Neuronal stem cell (in vitro differentiated cells): Measurements from ENCODE around the gene CEBPA.

Experiments used
- DNase-seq: peaks from one replicate; pipeline ENCODE4 v3.0.0-alpha.2; 2013; ENCODE audit warnings: low spot score
- H2AFZ ChIP-seq: one replicate; pipeline ENCODE4 v1.6.1; 2013; ENCODE audit warnings: mild to moderate bottlenecking, low read length, inconsistent platforms
- H2AK5ac ChIP-seq: 2 replicates; pipeline ENCODE4 v1.6.1; 2013; ENCODE audit warnings: low read depth, mild to moderate bottlenecking, inconsistent platforms, low read length, moderate library complexity, mixed read lengths
- H2BK120ac ChIP-seq: 2 replicates; pipeline ENCODE4 v1.6.1; 2013; ENCODE audit warnings: low read depth, mild to moderate bottlenecking, inconsistent platforms, low read length, moderate library complexity, mixed read lengths
- H2BK12ac ChIP-seq: one replicate; pipeline ENCODE4 v1.6.1; 2013; ENCODE audit warnings: low read length, inconsistent platforms
- H2BK15ac ChIP-seq: 2 replicates; pipeline ENCODE4 v1.6.1; 2013; ENCODE audit warnings: mild to moderate bottlenecking, low read length, inconsistent platforms, mixed read lengths
- H2BK5ac ChIP-seq: one replicate; pipeline ENCODE4 v1.6.1; 2013; ENCODE audit warnings: inconsistent platforms, mild to moderate bottlenecking, low read length, moderate library complexity
- H3K14ac ChIP-seq: one replicate; pipeline ENCODE4 v1.6.1; 2013; ENCODE audit warnings: low read length, inconsistent platforms
- H3K18ac ChIP-seq: 2 replicates; pipeline ENCODE4 v1.6.1; 2013; ENCODE audit warnings: low read length, inconsistent platforms
- H3K23ac ChIP-seq: 2 replicates; pipeline ENCODE4 v1.6.1; 2013; ENCODE audit warnings: low read depth, mild to moderate bottlenecking, mixed read lengths, low read length, inconsistent platforms; ENCODE audit not compliant: poor library complexity
- H3K27ac ChIP-seq: replicated peaks from 3 replicates; pipeline ENCODE4 v1.5.1; 2013; ENCODE audit warnings: low read length, inconsistent platforms
- H3K27me3 ChIP-seq, 3 experiments: 2 replicates each; pipeline ENCODE4 v1.6.1; 2013; ENCODE audit warnings: low read length in 3 of 3, mild to moderate bottlenecking in 2 of 3, inconsistent platforms in 1 of 3, low read depth in 1 of 3, mixed read lengths in 1 of 3, moderate library complexity in 1 of 3; ENCODE audit not compliant: control insufficient read depth in 3 of 3, insufficient read depth in 3 of 3
- H3K36me3 ChIP-seq, 2 donors: replicated peaks in 1 of 2; 2 replicates each; pipeline ENCODE4 v1.6.1; 2013; ENCODE audit warnings: low read length in 2 of 2; ENCODE audit not compliant: control insufficient read depth in 2 of 2, insufficient read depth in 2 of 2
- H3K4ac ChIP-seq: 2 replicates; pipeline ENCODE4 v1.6.1; 2013; ENCODE audit warnings: inconsistent platforms, mild to moderate bottlenecking, low read length, moderate library complexity
- H3K4me1 ChIP-seq, 2 donors: 1 replicate in 1 of 2; 2 replicates in 1 of 2; pipeline ENCODE4 v1.6.1; 2013; ENCODE audit warnings: low read length in 2 of 2, low read depth in 1 of 2; ENCODE audit not compliant: control insufficient read depth in 2 of 2, insufficient read depth in 1 of 2
- H3K4me2 ChIP-seq: one replicate; pipeline ENCODE4 v1.6.1; 2013; ENCODE audit warnings: mild to moderate bottlenecking, low read length, inconsistent platforms; ENCODE audit not compliant: insufficient read depth, poor library complexity, severe bottlenecking
- H3K4me3 ChIP-seq, 2 donors: 2 replicates each; pipeline ENCODE4 v1.5.1; 2013; ENCODE audit warnings: low read length in 2 of 2, mild to moderate bottlenecking in 2 of 2, inconsistent platforms in 1 of 2, moderate library complexity in 1 of 2
- H3K79me1 ChIP-seq: one replicate; pipeline ENCODE4 v1.6.1; 2013; ENCODE audit warnings: low read depth, mild to moderate bottlenecking, inconsistent platforms, low read length, moderate library complexity
- H3K9ac ChIP-seq: one replicate; pipeline ENCODE4 v1.6.1; 2013; ENCODE audit warnings: mild to moderate bottlenecking, low read depth, low read length, inconsistent platforms; ENCODE audit not compliant: poor library complexity
- H3K9me3 ChIP-seq, 2 donors: replicated peaks in 1 of 2; 2 replicates each; pipeline versions ENCODE3 to v1.6.1; 2013; ENCODE audit warnings: low read length in 2 of 2, mild to moderate bottlenecking in 2 of 2, inconsistent platforms in 1 of 2, low read depth in 1 of 2, mixed read lengths in 1 of 2, moderate library complexity in 1 of 2; ENCODE audit not compliant: control insufficient read depth in 2 of 2, insufficient read depth in 1 of 2
- H4K8ac ChIP-seq: one replicate; pipeline ENCODE4 v1.6.1; 2013; ENCODE audit warnings: low read depth, mild to moderate bottlenecking, inconsistent platforms, low read length, moderate library complexity
- H4K91ac ChIP-seq: one replicate; pipeline ENCODE4 v1.6.1; 2013; ENCODE audit warnings: low read length, low read depth, mild to moderate bottlenecking, inconsistent platforms; ENCODE audit not compliant: poor library complexity
- WGBS, 2 donors: extraction: QIAGEN DNeasy Blood & Tissue Kit; methylation state at CpG; one replicate each; pipeline ENCODE4 v1.1.7; 2013; ENCODE audit warnings: missing lambda C conversion rate in 2 of 2, mixed read lengths in 1 of 2; ENCODE audit not compliant: insufficient read length in 2 of 2, insufficient replicate concordance in 1 of 2; ENCODE audit errors: extremely low coverage in 2 of 2; 5-methylcytosine and 5-hydroxymethylcytosine counted together

The CEBPA gene

GRCh38 chr19:33275559-33275932, 26.8 kb downstream of the CEBPA start:
- H3K4me1 ChIP-seq, result peaks cover 5 to 34% of the 10 kb centered on the region in 2 donors
- peak overlapping the region; percentile 64 for H4K91ac ChIP-seq
- H2AFZ ChIP-seq, result no peak overlapping the region
- H3K4ac ChIP-seq, result no peak overlapping the region
- H2BK120ac ChIP-seq, result no peak overlapping the region
- H3K14ac ChIP-seq, result no peak overlapping the region
- peaks cover 0 to 1% of the 10 kb centered on the region in 2 donors for H3K9me3 ChIP-seq
- H4K8ac ChIP-seq, result no peak overlapping the region
- H3K9ac ChIP-seq, result no peak overlapping the region
- H2BK5ac ChIP-seq, result no peak overlapping the region
- WGBS, 2 donors, result no CpG with 5 or more reads among the region's 5 CpGs
- no peaks in the 10 kb centered on the region for H3K36me3 ChIP-seq
- H3K23ac ChIP-seq, result peak overlapping the region; percentile 49
- no peaks in the 10 kb centered on the region for H3K79me1 ChIP-seq
- H3K4me3 ChIP-seq, result no peak overlapping the region
- no peak overlapping the region for H3K4me2 ChIP-seq
- no peak overlapping the region for H3K27ac ChIP-seq
- H3K18ac ChIP-seq, result peak overlapping the region; percentile 81
- peak overlapping the region; percentile 69 for H2BK12ac ChIP-seq
- peak overlapping the region; percentile 97 for H2BK15ac ChIP-seq
- peaks cover 0 to 9% (median 0%) of the 10 kb centered on the region in 3 experiments for H3K27me3 ChIP-seq
- peak overlapping the region; percentile 97 for H2AK5ac ChIP-seq
- DNase-seq, result no peak

- H3K4me3 ChIP-seq, result no peak overlapping the region
- no peak overlapping the region for H2BK5ac ChIP-seq
- no CpG with 5 or more reads among the region's 17 CpGs for WGBS, 2 donors
These were observed 27.4 kb downstream of the CEBPA start for GRCh38 chr19:33274663-33275558.

GRCh38 chr19:33273881-33274662, 28.3 kb downstream of the CEBPA start:
- peak overlapping the region; percentile 65 for H3K9ac ChIP-seq
- H4K8ac ChIP-seq, result peak overlapping the region; percentile 77
- H2BK12ac ChIP-seq, result peak overlapping the region; percentile 33
- DNase-seq, result no peak
- no peaks in the 10 kb centered on the region for H3K79me1 ChIP-seq
- H3K4ac ChIP-seq, result no peak overlapping the region
- H3K36me3 ChIP-seq, result no peaks in the 10 kb centered on the region
- H2AK5ac ChIP-seq, result peak overlapping the region; percentile 51
- H3K4me1 ChIP-seq, result peaks cover 5 to 32% of the 10 kb centered on the region in 2 donors
- H4K91ac ChIP-seq, result no peak overlapping the region
- H3K27ac ChIP-seq, result no peak overlapping the region
- H3K14ac ChIP-seq, result peak overlapping the region; percentile 89
- H2BK15ac ChIP-seq, result peak overlapping the region; percentile 71
- no peak overlapping the region for H3K4me2 ChIP-seq
- peak overlapping the region; percentile 9 for H3K23ac ChIP-seq
- peak overlapping the region; percentile 53 for H2AFZ ChIP-seq
- no peak overlapping the region for H3K4me3 ChIP-seq
- no CpG with 5 or more reads among the region's 16 CpGs for WGBS, 2 donors
- H3K9me3 ChIP-seq, result peaks cover 0 to 1% of the 10 kb centered on the region in 2 donors
- no peak overlapping the region for H2BK5ac ChIP-seq
- peak overlapping the region; percentile 7 for H2BK120ac ChIP-seq
- peak overlapping the region; percentile 94 for H3K18ac ChIP-seq
- peaks cover 0 to 5% (median 0%) of the 10 kb centered on the region in 3 experiments for H3K27me3 ChIP-seq

More at GRCh38 chr19:33274663-33275558, 27.4 kb downstream of the CEBPA start:
- Histone ChIP-seq H3K4me1 (peaks cover 5 to 32% of the 10 kb centered on the region in 2 donors), H3K23ac (no peak overlapping the region), H3K36me3 (no peaks in the 10 kb centered on the region), H3K4ac (no peak overlapping the region), H3K9ac (peak overlapping the region; percentile 76), H2BK12ac (peak overlapping the region; percentile 33), H2AK5ac (peak overlapping the region; percentile 76), H3K18ac (peak overlapping the region; percentile 81), H4K8ac (no peak overlapping the region), H3K4me2 (no peak overlapping the region), H3K27ac (no peak overlapping the region), H2BK120ac (no peak overlapping the region), H3K14ac (peak overlapping the region; percentile 39), H3K9me3 (peaks cover 0 to 1% of the 10 kb centered on the region in 2 donors), H3K27me3 (peaks cover 0 to 5% (median 0%) of the 10 kb centered on the region in 3 experiments), H2AFZ (no peak overlapping the region), H3K79me1 (no peaks in the 10 kb centered on the region), H4K91ac (no peak overlapping the region), H2BK15ac (peak overlapping the region; percentile 97)
- no peak for DNase-seq
